ENCODE results near the gene HDAC11.

Gene HDAC11

GRCh38 chr3:13522236-13522635 lies 42.1 kb downstream of the HDAC11 start:
- DNase-seq (ENCODE audit: low read depth): no peak
- H3K4me3 ChIP-seq (ENCODE audit: low read length): no peak overlapping the region
- TF ChIP-seq CTCF (IDR thresholded peaks at IDR 0.05; ENCODE audit: insufficient read depth, low read depth, low read length, missing control alignments): no peak

GRCh38 chr3:13524979-13525669 lies 45.0 kb downstream of the HDAC11 start:
- no peak for TF ChIP-seq CTCF (IDR thresholded peaks at IDR 0.05; ENCODE audit: insufficient read depth, low read depth, low read length, missing control alignments)
- no peak overlapping the region for H3K4me3 ChIP-seq (ENCODE audit: low read length)
- no peak for DNase-seq (ENCODE audit: low read depth)

GRCh38 chr3:13525827-13526625 lies 45.9 kb downstream of the HDAC11 start:
- H3K4me3 ChIP-seq (ENCODE audit: low read length): no peak overlapping the region
- TF ChIP-seq CTCF (IDR thresholded peaks at IDR 0.05; ENCODE audit: insufficient read depth, low read depth, low read length, missing control alignments): no peak
- peak; percentile 70 for DNase-seq (ENCODE audit: low read depth)

GRCh38 chr3:13526626-13526949 lies 46.5 kb downstream of the HDAC11 start:
- DNase-seq (ENCODE audit: low read depth): no peak
- H3K4me3 ChIP-seq (ENCODE audit: low read length): no peak overlapping the region
- no peak for TF ChIP-seq CTCF (IDR thresholded peaks at IDR 0.05; ENCODE audit: insufficient read depth, low read depth, low read length, missing control alignments)

- H3K4me3 ChIP-seq (ENCODE audit: low read length): no peak overlapping the region
- TF ChIP-seq CTCF (IDR thresholded peaks at IDR 0.05; ENCODE audit: insufficient read depth, low read depth, low read length, missing control alignments): peak; percentile 34
- no peak for DNase-seq (ENCODE audit: low read depth)
These were observed 48.2 kb downstream of the HDAC11 start for GRCh38 chr3:13528217-13528867.

- no peak overlapping the region for H3K4me3 ChIP-seq (ENCODE audit: low read length)
- DNase-seq (ENCODE audit: low read depth): no peak
- TF ChIP-seq CTCF (IDR thresholded peaks at IDR 0.05; ENCODE audit: insufficient read depth, low read depth, low read length, missing control alignments): no peak
These were observed 49.3 kb downstream of the HDAC11 start for GRCh38 chr3:13529196-13530112.

Data from epithelial cell of esophagus (primary cell).